D721Med (cell line): ENCODE results near the gene BCL2A1.

ENCODE experiments used
- DNase-seq: peaks from one replicate; pipeline ENCODE4 v3.0.0; 2011; ENCODE audit warnings: low spot score; ENCODE audit not compliant: insufficient read length
- FAIRE-seq: peaks from 2 replicates; lab custom pipeline; 2011; peaks lifted over from hg19 to GRCh38; lab: Jason Lieb, UNC
- TF ChIP-seq, protein P1 (sequence below): IDR thresholded peaks from 2 replicates; pipeline ENCODE4 v1.5.1; 2012; ENCODE audit warnings: mild to moderate bottlenecking, control low read depth; ENCODE audit not compliant: insufficient read depth; ENCODE audit errors: missing control alignments

BCL2A1 gene

DNA sequence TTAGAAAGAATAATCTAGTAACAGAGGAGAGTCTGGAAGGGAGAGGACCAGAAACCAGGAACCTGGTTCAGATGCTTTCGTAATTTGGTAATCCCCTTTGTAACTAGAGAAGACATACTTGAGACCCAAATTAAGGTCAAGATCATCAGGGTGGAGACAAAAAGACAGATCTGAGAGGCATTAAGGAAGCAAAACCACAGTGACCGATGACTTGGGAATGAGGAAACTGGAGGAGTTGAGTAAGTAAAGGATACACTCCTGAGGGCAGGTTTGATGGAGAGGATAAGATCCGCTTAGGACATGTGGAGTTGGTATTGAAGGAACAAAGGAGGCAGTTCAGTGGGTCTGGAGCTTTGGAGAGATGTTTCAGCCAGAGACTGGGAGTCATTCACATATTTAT, 23.6 kb upstream of the BCL2A1 start:
- TF ChIP-seq, protein P1, sequence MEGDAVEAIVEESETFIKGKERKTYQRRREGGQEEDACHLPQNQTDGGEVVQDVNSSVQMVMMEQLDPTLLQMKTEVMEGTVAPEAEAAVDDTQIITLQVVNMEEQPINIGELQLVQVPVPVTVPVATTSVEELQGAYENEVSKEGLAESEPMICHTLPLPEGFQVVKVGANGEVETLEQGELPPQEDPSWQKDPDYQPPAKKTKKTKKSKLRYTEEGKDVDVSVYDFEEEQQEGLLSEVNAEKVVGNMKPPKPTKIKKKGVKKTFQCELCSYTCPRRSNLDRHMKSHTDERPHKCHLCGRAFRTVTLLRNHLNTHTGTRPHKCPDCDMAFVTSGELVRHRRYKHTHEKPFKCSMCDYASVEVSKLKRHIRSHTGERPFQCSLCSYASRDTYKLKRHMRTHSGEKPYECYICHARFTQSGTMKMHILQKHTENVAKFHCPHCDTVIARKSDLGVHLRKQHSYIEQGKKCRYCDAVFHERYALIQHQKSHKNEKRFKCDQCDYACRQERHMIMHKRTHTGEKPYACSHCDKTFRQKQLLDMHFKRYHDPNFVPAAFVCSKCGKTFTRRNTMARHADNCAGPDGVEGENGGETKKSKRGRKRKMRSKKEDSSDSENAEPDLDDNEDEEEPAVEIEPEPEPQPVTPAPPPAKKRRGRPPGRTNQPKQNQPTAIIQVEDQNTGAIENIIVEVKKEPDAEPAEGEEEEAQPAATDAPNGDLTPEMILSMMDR = no peak
- DNase-seq (no peak), FAIRE-seq (no peak)

- no peak for FAIRE-seq
- TF ChIP-seq, protein P1 = no peak
- no peak for DNase-seq
Observed at GRCh38 chr15:79991826-79992225, 20.8 kb upstream of the BCL2A1 start.

GRCh38 chr15:79990997-79991334, 20.0 kb upstream of the BCL2A1 start:
- FAIRE-seq = no peak
- TF ChIP-seq, protein P1 = no peak
- DNase-seq = no peak

DNA sequence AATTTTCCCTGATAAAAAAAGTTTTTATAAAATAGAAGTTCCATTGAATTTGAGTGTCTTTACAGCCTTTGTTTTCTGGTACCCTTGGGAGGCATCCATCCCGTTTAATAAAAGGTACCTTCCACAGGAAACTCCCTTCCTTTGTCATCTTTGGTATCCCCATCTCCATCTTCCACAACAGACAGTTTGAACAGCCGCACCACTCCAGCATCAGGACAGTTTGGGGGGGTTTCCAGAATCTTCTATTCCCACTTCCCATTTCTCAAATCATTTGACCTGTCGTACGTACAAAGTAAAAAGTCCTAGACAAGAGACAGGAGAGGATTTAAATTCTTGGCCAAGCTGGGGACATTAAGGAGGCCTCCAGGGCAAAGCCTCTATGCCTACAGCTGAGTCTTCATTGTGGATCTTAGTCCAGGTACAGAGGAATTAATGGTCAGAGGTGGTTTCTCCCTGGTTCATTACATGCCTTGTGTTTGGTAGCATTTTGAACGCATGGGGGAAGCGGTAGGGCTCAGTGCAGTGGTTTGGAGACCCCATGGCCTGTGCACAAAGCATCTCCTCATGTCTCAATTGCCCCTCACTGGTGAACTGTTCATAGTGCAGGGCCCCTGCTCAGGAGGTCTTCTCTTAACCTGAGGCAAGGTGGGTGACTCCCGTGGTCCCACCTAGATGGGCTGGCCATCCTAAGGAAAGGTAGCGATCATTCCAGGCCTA, 19.4 kb upstream of the BCL2A1 start:
- FAIRE-seq (no peak), DNase-seq (no peak)
- TF ChIP-seq, protein P1 = no peak

DNA sequence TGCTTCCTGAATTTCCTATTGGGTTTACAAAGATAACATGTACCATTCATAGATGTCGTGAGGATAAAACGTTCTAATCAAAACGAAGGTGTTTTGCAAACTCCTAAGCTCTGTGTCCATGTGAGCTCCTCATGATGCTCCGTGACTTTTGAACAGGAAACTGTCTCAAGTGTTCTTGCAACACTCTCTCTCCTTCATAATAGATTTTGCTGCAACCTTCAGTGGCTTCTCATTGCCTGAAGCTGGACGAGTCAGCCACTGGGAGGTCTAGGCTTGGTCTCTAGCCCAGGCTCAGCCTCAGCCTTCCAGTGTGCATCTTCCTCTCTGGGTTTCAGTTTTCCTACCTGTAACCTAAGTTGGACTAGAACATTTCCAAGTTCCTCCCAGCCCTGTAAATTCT, 18.7 kb upstream of the BCL2A1 start:
- TF ChIP-seq, protein P1 = no peak
- FAIRE-seq (no peak), DNase-seq (no peak)

DNA sequence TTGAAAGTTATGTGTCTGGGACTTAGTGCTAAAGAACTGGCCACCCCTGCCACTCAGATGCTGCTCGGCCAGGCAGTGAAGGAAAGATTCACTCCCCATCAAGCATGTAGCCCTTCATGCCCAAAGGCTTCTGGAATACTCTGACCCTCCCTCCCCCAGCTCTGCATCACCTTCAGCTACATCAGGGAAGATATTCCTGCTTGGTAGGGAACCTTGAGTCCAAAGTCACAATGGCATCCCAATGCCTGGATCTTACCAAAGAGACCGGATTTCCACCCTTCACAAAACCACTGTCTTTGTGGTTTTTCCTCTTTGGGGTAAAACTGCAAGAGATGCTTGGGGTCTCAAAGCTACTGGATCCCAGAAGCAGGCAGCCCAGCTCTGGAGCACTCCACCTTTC, 18.2 kb upstream of the BCL2A1 start:
- TF ChIP-seq, protein P1 = no peak
- FAIRE-seq (no peak), DNase-seq (no peak)

DNA sequence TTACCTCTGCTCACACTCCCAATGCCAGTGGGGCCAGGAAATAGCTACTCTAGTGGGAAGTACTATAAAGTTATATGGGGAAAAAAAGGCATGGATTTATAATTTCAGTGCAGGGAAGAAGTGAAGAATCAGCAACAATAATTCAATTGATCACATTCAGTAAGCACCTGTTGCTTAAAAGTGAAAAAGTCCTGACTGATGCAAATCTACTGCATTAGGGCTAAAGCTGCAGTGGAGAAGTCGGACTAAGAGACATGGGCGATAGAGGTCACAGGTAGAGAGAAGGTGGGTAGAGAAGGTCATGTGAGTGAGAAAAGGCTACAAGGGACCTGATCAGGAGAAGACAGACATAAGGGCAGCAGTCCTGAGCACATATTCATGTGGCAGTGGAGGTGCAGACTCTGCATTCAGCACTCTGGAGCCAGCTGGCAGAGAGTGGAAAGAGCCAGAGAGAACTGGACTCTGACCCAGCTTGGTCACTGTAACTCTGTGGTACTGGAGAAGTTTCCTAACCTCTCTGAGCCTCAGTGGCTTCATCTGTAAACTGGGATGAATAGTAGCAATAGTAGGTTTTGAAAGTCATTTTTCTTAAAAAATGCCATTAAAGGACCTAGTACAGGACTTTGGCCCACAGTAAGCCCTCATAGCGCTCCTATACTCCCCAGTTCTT, 17.6 kb upstream of the BCL2A1 start:
- DNase-seq (no peak), FAIRE-seq (no peak)
- TF ChIP-seq, protein P1 = no peak
